CD4-positive, alpha-beta memory T cell (primary cell): ENCODE measurements around the gene CHD6. TPM values are rescaled to one million over a fixed set of nuclear protein-coding genes. Genes with fewer than 3 reads are reported as not detected.

Experiments
- CTCF ChIA-PET: fragments of 350-600 bp; sonication (Branson Sonifier 250); formaldehyde crosslinking; loops from one replicate; lab custom pipeline; 2021; ENCODE audit warnings: inconsistent platforms; ENCODE audit not compliant: partially characterized antibody; lab: Charles Lee
- POLR2A ChIA-PET: fragments of 350-600 bp; sonication (Branson Sonifier 250); formaldehyde crosslinking; loops from one replicate; lab custom pipeline; 2021; ENCODE audit not compliant: partially characterized antibody; lab: Charles Lee
- DNase-seq, 5 donors: peaks; one replicate each; pipeline versions ENCODE4 v3.0.0 to v3.0.0-alpha.2; 2020 to 2022; ENCODE audit warnings: mixed read lengths in 1 of 5
- H3K27ac ChIP-seq: one replicate; pipeline ENCODE4 v1.7.0; 2013; ENCODE audit warnings: low read depth, low read length
- H3K27me3 ChIP-seq: 2 replicates; pipeline ENCODE4 v1.7.0; 2013; ENCODE audit warnings: mild to moderate bottlenecking, low read length, moderate library complexity; ENCODE audit not compliant: insufficient read depth
- H3K36me3 ChIP-seq: 2 replicates; pipeline ENCODE4 v1.7.0; 2013; ENCODE audit warnings: mild to moderate bottlenecking, low read length, moderate library complexity; ENCODE audit not compliant: insufficient read depth
- H3K4me1 ChIP-seq: 2 replicates; pipeline ENCODE4 v1.7.0; 2013; ENCODE audit warnings: mild to moderate bottlenecking, low read length, moderate library complexity; ENCODE audit not compliant: insufficient read depth
- H3K4me3 ChIP-seq, 2 donors: one replicate each; pipeline ENCODE4 v1.7.0; 2013; ENCODE audit warnings: low read length in 2 of 2, mild to moderate bottlenecking in 1 of 2
- H3K9me3 ChIP-seq, 2 donors: one replicate each; pipeline ENCODE4 v1.7.0; 2013; ENCODE audit warnings: low read length in 2 of 2, control low read depth in 1 of 2; ENCODE audit not compliant: control insufficient read depth in 1 of 2
- H3K27ac Mint-ChIP-seq, 7 donors: one replicate each; pipeline ENCODE4 v1.8.0; 2020 to 2021; ENCODE audit warnings: mixed read lengths in 7 of 7, mild to moderate bottlenecking in 6 of 7, inconsistent platforms in 3 of 7, moderate library complexity in 3 of 7
- H3K27me3 Mint-ChIP-seq, 2 donors: one replicate each; pipeline ENCODE4 v1.8.0; 2020 to 2021; ENCODE audit warnings: mixed read lengths in 2 of 2
- H3K36me3 Mint-ChIP-seq, 2 donors: one replicate each; pipeline ENCODE4 v1.8.0; 2020 to 2021; ENCODE audit warnings: mixed read lengths in 2 of 2, inconsistent platforms in 1 of 2, mild to moderate bottlenecking in 1 of 2
- H3K4me1 Mint-ChIP-seq, 4 donors: one replicate each; pipeline ENCODE4 v1.8.0; 2020 to 2021; ENCODE audit warnings: mixed read lengths in 4 of 4, mild to moderate bottlenecking in 1 of 4
- H3K4me3 Mint-ChIP-seq, 8 donors: one replicate each; pipeline ENCODE4 v1.8.0; 2020 to 2021; ENCODE audit warnings: mixed read lengths in 8 of 8, mild to moderate bottlenecking in 7 of 8, moderate library complexity in 6 of 8, inconsistent platforms in 3 of 8
- H3K9me3 Mint-ChIP-seq, 8 donors: one replicate each; pipeline ENCODE4 v1.8.0; 2020 to 2021; ENCODE audit warnings: mixed read lengths in 8 of 8, mild to moderate bottlenecking in 5 of 8, inconsistent platforms in 3 of 8, moderate library complexity in 1 of 8
- intact Hi-C: fragments of 100-400 bp; cut with micrococcal nuclease; formaldehyde crosslinking; loops from one replicate; pipeline ENCODE4 v1.15.1; 2023
- polyA plus RNA-seq, 2 donors: library from polyadenylated mRNA; unstranded; fragments of 300-500 nt; fragmentation: Illumina TruSeq; gene quantifications; one replicate each; pipeline ENCODE4 v1.2.3, GENCODE V29; 2021
- total RNA-seq, 2 experiments: library from RNA; stranded (reverse); gene quantifications; one replicate each; pipeline ENCODE4 v1.2.3, GENCODE V29; 2021

The CHD6 gene
- total and polyA plus RNA-seq, 4 experiments from 2014 or later: 29.2 to 96.8 (median 77.8) TPM

GRCh38 chr20:41632896-41633295, 14.7 kb upstream of the CHD6 start:
- DNase-seq: no peak
- H3K9me3 Mint-ChIP-seq: peaks cover 0 to 4% (median 0%) of the 10 kb centered on the region in 8 donors
- POLR2A ChIA-PET: no interaction called here

DNA sequence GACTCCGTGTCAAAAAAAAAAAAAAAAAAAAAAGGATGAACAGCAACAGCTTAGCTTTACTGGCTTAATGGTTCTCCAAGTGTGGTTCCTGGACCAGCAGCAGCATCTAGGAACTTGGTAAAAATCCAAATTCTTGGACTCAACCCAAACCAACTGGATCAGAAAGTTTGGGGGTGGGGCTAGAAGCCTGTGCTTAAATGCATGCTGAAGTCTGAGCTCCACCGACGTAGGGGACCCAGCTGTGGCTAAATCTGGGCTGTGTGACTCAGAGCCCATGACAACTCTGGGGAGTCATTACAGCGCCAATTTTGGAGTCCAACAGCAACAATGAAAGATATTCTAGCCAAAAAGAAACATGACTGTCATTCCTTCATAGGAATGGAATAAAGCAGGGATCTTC, 13.6 kb upstream of the CHD6 start:
- Histone ChIP-seq H3K9me3 (no peaks in the 10 kb centered on the region), H3K4me3 (no peak overlapping the region), H3K27me3 (no peaks in the 10 kb centered on the region), H3K4me1 (no peaks in the 10 kb centered on the region), H3K36me3 (no peaks in the 10 kb centered on the region), H3K27ac (no peak overlapping the region)
- intact Hi-C loops: no loop called here
- Mint-ChIP-seq H3K4me1 (no peaks in the 10 kb centered on the region), H3K27ac (no peak overlapping the region), H3K9me3 (peaks cover 0 to 4% (median 0%) of the 10 kb centered on the region in 8 donors), H3K27me3 (peaks cover 6 to 13% of the 10 kb centered on the region in 2 donors), H3K4me3 (no peak overlapping the region), H3K36me3 (no peaks in the 10 kb centered on the region)
- ChIA-PET CTCF (interaction anchor here (0.7 kb wide), 1 partner anchor 20 kb away, joined by 3 read pairs; no protein-coding TSS in a partner anchor), POLR2A (no interaction called here)
- no peak for DNase-seq

More at GRCh38 chr20:41632896-41633295, 14.7 kb upstream of the CHD6 start:
- Histone ChIP-seq H3K27ac (no peak overlapping the region), H3K4me3 (no peak overlapping the region), H3K36me3 (no peaks in the 10 kb centered on the region), H3K27me3 (no peaks in the 10 kb centered on the region), H3K9me3 (no peaks in the 10 kb centered on the region), H3K4me1 (no peaks in the 10 kb centered on the region)
- intact Hi-C loops: no loop called here
- Mint-ChIP-seq H3K4me3 (no peak overlapping the region), H3K27ac (no peak overlapping the region), H3K36me3 (no peaks in the 10 kb centered on the region), H3K27me3 (peaks cover 6 to 13% of the 10 kb centered on the region in 2 donors), H3K4me1 (no peaks in the 10 kb centered on the region)
- CTCF ChIA-PET: interaction anchor here (1.0 kb wide), 1 partner anchor 12 kb away, joined by 3 read pairs; no protein-coding TSS in a partner anchor

GRCh38 chr20:41630846-41631245, 12.7 kb upstream of the CHD6 start:
- CTCF ChIA-PET: interaction anchor here (1.4 kb wide), 1 partner anchor 10 kb away, joined by 5 read pairs; no protein-coding TSS in a partner anchor
- H3K36me3 Mint-ChIP-seq: no peaks in the 10 kb centered on the region

DNA sequence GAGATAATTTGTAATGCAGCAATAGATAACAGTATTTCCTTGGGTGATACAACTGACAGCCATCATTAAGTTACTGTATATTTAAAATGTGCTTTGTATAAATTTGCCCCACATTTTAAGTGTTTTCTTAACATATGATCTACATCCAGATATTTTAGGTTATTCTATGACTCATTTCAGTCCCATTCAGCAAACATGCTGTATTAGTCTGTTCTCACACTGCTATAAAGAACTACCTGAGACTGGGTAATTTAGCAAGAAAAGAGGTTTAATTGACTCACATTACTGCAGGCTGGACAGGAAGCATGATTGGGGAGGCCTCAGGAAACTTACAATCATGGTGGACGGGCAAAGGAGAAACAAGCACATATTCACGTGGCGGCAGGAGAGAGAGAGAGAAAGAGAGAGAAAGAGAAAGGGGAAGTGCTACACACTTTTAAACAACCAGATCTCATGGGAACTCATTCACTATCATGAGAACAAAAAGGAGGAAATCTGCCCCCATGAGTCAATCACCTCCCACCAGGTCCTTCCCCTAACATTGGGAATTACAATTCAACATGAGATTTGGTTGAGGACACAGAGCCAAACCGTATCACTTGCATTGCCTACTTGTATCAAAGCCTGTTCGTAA, 9.6 kb upstream of the CHD6 start:
- H3K9me3 Mint-ChIP-seq: peaks cover 0 to 4% (median 0%) of the 10 kb centered on the region in 8 donors
- H3K27ac Mint-ChIP-seq: no peak overlapping the region
- Histone ChIP-seq H3K9me3 (no peaks in the 10 kb centered on the region), H3K27me3 (no peaks in the 10 kb centered on the region), H3K4me1 (no peaks in the 10 kb centered on the region), H3K27ac (no peak overlapping the region), H3K36me3 (no peaks in the 10 kb centered on the region), H3K4me3 (no peak overlapping the region)
- intact Hi-C loops: no loop called here
- H3K4me3 Mint-ChIP-seq: no peak overlapping the region
- ChIA-PET POLR2A (no interaction called here), CTCF (no interaction called here)
- peaks cover 3 to 7% of the 10 kb centered on the region in 2 donors for H3K27me3 Mint-ChIP-seq
- no peaks in the 10 kb centered on the region for H3K4me1 Mint-ChIP-seq
- DNase-seq: no peak
- no peaks in the 10 kb centered on the region for H3K36me3 Mint-ChIP-seq

More at GRCh38 chr20:41630846-41631245, 12.7 kb upstream of the CHD6 start:
- no peak overlapping the region for H3K27ac Mint-ChIP-seq
- Histone ChIP-seq H3K27ac (no peak overlapping the region), H3K4me3 (no peak overlapping the region), H3K36me3 (no peaks in the 10 kb centered on the region), H3K27me3 (no peaks in the 10 kb centered on the region), H3K4me1 (no peaks in the 10 kb centered on the region), H3K9me3 (no peaks in the 10 kb centered on the region)
- H3K4me1 Mint-ChIP-seq: no peaks in the 10 kb centered on the region
- no peak overlapping the region for H3K4me3 Mint-ChIP-seq
- POLR2A ChIA-PET: no interaction called here
- peaks cover 6 to 13% of the 10 kb centered on the region in 2 donors for H3K27me3 Mint-ChIP-seq
- peaks cover 0 to 4% (median 0%) of the 10 kb centered on the region in 8 donors for H3K9me3 Mint-ChIP-seq
- intact Hi-C loops: no loop called here
- no peak for DNase-seq

GRCh38 chr20:41627001-41627495, 8.9 kb upstream of the CHD6 start:
- no peaks in the 10 kb centered on the region for H3K36me3 Mint-ChIP-seq
- Histone ChIP-seq H3K27ac (no peak overlapping the region), H3K27me3 (no peaks in the 10 kb centered on the region), H3K36me3 (no peaks in the 10 kb centered on the region), H3K4me1 (no peaks in the 10 kb centered on the region), H3K4me3 (no peak overlapping the region), H3K9me3 (no peaks in the 10 kb centered on the region)
- no peaks in the 10 kb centered on the region for H3K4me1 Mint-ChIP-seq
- no peak for DNase-seq
- ChIA-PET POLR2A (no interaction called here), CTCF (no interaction called here)
- intact Hi-C loops: no loop called here
- H3K27ac Mint-ChIP-seq: no peak overlapping the region
- peaks cover 2 to 6% of the 10 kb centered on the region in 2 donors for H3K27me3 Mint-ChIP-seq
- peaks cover 0 to 2% (median 0%) of the 10 kb centered on the region in 8 donors for H3K9me3 Mint-ChIP-seq
- H3K4me3 Mint-ChIP-seq: no peak overlapping the region

DNA sequence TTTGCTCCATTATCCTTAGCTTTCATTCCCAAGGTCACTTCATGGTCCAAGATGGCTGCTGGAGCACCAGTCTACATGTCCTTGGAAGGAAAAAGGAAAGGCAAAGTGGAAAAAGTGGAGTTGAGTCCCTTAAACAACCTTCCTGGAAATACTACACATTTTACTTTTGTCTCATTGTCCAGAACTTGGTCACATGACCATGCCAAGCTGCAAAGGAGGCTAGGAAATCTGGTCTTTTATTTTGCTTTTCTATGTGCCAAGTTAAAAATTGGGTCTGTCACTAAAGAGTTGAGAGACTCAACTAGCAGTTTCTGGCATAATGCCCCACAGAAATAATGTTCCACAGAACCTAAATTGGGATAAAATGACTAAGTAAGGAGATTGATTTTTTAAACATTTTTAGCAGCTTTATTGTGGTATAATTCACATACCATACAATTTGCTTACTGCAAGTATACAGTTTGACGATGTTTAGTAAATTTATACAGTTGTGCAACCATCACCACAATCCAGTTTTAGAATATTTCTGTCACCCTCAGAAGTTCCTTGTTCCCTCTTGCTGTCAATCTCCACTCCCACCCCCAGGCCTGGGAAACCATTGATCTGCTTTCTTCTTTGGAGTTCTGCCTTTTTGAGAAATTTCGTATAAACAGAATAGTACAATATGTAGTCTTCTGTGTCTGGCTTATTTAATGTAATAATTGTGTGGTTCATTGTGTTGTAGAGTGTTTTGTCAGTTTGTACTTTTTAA, 5.6 kb upstream of the CHD6 start:
- no peaks in the 10 kb centered on the region for H3K9me3 Mint-ChIP-seq
- H3K27ac Mint-ChIP-seq: no peak overlapping the region
- Histone ChIP-seq H3K27me3 (no peaks in the 10 kb centered on the region), H3K36me3 (no peaks in the 10 kb centered on the region), H3K27ac (no peak overlapping the region), H3K4me3 (no peak overlapping the region), H3K9me3 (no peaks in the 10 kb centered on the region), H3K4me1 (peaks cover 9% of the 10 kb centered on the region)
- H3K4me1 Mint-ChIP-seq: peaks cover 0 to 10% (median 4%) of the 10 kb centered on the region in 4 donors
- intact Hi-C loops: no loop called here
- ChIA-PET CTCF (interaction anchor here (1.5 kb wide), 1 partner anchor 67 kb away, joined by 3 read pairs; no protein-coding TSS in a partner anchor), POLR2A (no interaction called here)
- H3K4me3 Mint-ChIP-seq: no peak overlapping the region
- no peak for DNase-seq
- H3K27me3 Mint-ChIP-seq: peaks cover 0 to under 1% of the 10 kb centered on the region in 2 donors
- no peaks in the 10 kb centered on the region for H3K36me3 Mint-ChIP-seq

DNA sequence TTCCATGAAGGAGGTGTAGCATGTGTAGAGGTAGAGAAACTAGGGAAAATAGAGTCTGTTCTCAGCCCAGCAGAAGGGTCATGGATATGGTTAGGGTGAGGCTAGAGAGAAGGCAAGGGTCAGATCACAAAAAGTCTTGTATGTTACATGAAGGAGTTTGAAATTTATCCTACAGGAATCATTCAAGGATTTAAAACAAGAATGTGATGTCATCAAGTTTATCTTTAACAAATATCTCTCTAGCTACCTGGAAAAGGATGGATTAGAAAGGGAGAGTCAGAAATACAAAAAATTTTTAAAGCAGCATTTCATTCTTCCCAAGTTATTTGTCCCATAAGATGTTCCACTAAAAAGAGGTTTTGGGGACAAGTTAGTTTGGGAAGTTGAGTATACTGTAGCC, 4.4 kb upstream of the CHD6 start:
- ChIA-PET CTCF (interaction anchor here (1.5 kb wide), 1 partner anchor 68 kb away, joined by 3 read pairs; no protein-coding TSS in a partner anchor), POLR2A (no interaction called here)
- H3K4me1 ChIP-seq: peaks cover 9% of the 10 kb centered on the region
- H3K27ac ChIP-seq: no peak overlapping the region
- peaks cover 3 to 10% (median 6%) of the 10 kb centered on the region in 4 donors for H3K4me1 Mint-ChIP-seq
- H3K4me3 ChIP-seq: no peak overlapping the region
- H3K9me3 ChIP-seq: no peaks in the 10 kb centered on the region
- no peak overlapping the region for H3K4me3 Mint-ChIP-seq
- H3K9me3 Mint-ChIP-seq: no peaks in the 10 kb centered on the region
- no peak for DNase-seq
- H3K36me3 ChIP-seq: no peaks in the 10 kb centered on the region
- H3K36me3 Mint-ChIP-seq: peaks cover 0 to 3% of the 10 kb centered on the region in 2 donors
- H3K27ac Mint-ChIP-seq: no peak overlapping the region
- no peaks in the 10 kb centered on the region for H3K27me3 ChIP-seq
- intact Hi-C loops: no loop called here
- no peaks in the 10 kb centered on the region for H3K27me3 Mint-ChIP-seq
